Measurements from ENCODE around the gene HPS5.

DNA sequence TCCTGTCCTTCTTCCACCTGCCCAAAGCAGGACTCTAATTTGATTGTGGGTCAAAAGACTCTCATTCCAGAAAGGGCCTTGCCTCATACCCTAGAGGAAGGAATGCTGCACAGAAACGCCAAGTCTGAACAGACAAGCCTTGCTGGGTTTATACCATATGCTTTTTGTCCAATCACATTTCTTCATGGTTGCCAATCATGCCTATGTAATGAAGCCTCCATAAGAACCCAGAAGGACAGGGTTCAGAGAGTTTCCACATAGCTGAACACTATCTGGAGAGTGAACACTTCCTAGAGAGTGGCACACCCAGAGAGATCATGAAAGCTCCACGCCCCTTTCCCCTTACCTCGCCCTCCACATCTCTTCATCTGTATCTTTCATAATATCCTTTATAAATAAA lies 68.7 kb downstream of the HPS5 start:
- TF ChIP-seq, protein P1, sequence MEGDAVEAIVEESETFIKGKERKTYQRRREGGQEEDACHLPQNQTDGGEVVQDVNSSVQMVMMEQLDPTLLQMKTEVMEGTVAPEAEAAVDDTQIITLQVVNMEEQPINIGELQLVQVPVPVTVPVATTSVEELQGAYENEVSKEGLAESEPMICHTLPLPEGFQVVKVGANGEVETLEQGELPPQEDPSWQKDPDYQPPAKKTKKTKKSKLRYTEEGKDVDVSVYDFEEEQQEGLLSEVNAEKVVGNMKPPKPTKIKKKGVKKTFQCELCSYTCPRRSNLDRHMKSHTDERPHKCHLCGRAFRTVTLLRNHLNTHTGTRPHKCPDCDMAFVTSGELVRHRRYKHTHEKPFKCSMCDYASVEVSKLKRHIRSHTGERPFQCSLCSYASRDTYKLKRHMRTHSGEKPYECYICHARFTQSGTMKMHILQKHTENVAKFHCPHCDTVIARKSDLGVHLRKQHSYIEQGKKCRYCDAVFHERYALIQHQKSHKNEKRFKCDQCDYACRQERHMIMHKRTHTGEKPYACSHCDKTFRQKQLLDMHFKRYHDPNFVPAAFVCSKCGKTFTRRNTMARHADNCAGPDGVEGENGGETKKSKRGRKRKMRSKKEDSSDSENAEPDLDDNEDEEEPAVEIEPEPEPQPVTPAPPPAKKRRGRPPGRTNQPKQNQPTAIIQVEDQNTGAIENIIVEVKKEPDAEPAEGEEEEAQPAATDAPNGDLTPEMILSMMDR (IDR thresholded peaks at IDR 0.05): no peak
- TF ChIP-seq EP300 (IDR thresholded peaks at IDR 0.05): no peak
- no peak for TF ChIP-seq POLR2A (IDR thresholded peaks at IDR 0.05)
- no peak for TF ChIP-seq POLR2AphosphoS5 (IDR thresholded peaks at IDR 0.05)

Measured in upper lobe of left lung (tissue), 4 donors.